Neural cell (in vitro differentiated cells): Measurements from ENCODE around the gene DRAM2. TPM values are rescaled to one million over a fixed set of nuclear protein-coding genes. Genes with fewer than 3 reads are reported as not detected.

Experiments used
- H2AFZ ChIP-seq: fragments of 200-600, 300-800 bp; sonication (generic), shearing (Covaris generic); 2 replicates; pipeline ENCODE4 v1.6.0; 2014; ENCODE audit warnings: low read depth, mild to moderate bottlenecking, antibody characterized with exemption, low read length, moderate library complexity
- H3F3A ChIP-seq: fragments of 200-600 bp; shearing (Covaris generic); 2 replicates; pipeline ENCODE4 v1.6.1; 2016; ENCODE audit warnings: mild to moderate bottlenecking, moderate library complexity, mixed read lengths, antibody characterized with exemption, low read length; ENCODE audit not compliant: insufficient read depth, poor library complexity, severe bottlenecking
- H3K27ac ChIP-seq: fragments of 200-600, 300-800 bp; sonication (generic), shearing (Covaris generic); 2 replicates; pipeline ENCODE4 v1.5.1; 2014; ENCODE audit warnings: mild to moderate bottlenecking, low read length, moderate library complexity
- H3K27me3 ChIP-seq: fragments of 300-800, 200-600 bp; sonication (generic), shearing (Covaris generic); 2 replicates; pipeline ENCODE4 v1.6.0; 2014; ENCODE audit warnings: mild to moderate bottlenecking, low read depth, low read length, moderate library complexity; ENCODE audit not compliant: insufficient read depth
- H3K36me3 ChIP-seq: fragments of 300-800, 200-600 bp; sonication (generic), shearing (Covaris generic); 2 replicates; pipeline ENCODE4 v1.5.1; 2014; ENCODE audit warnings: mild to moderate bottlenecking, antibody characterized with exemption, low read length, moderate library complexity; ENCODE audit not compliant: insufficient read depth
- H3K4me2 ChIP-seq: fragments of 300-800, 200-600 bp; sonication (generic), shearing (Covaris generic); 2 replicates; pipeline ENCODE4 v1.6.0; 2014; ENCODE audit warnings: mild to moderate bottlenecking, low read length
- H3K4me3 ChIP-seq: fragments of 300-800, 200-600 bp; sonication (generic), shearing (Covaris generic); 2 replicates; pipeline ENCODE4 v1.5.1; 2014; ENCODE audit warnings: mild to moderate bottlenecking, low read length, moderate library complexity
- H3K79me2 ChIP-seq: fragments of 200-600 bp; shearing (Covaris generic); replicated peaks from 2 replicates; pipeline ENCODE4 v1.6.0; 2014; ENCODE audit warnings: mild to moderate bottlenecking, low read length, moderate library complexity; ENCODE audit not compliant: insufficient read depth
- H3K9ac ChIP-seq: fragments of 300-800, 200-600 bp; sonication (generic), shearing (Covaris generic); 2 replicates; pipeline ENCODE4 v1.6.1; 2016; ENCODE audit warnings: mild to moderate bottlenecking, low read length, mixed read lengths
- H3K9me2 ChIP-seq: fragments of 200-600 bp; shearing (Covaris generic); 2 replicates; pipeline ENCODE4 v1.6.1; 2016; ENCODE audit warnings: mild to moderate bottlenecking, low read length, mixed read lengths; ENCODE audit not compliant: insufficient read depth
- H3K9me3 ChIP-seq: fragments of 200-600, 300-800 bp; sonication (generic), shearing (Covaris generic); 2 replicates; pipeline ENCODE4 v1.6.1; 2016; ENCODE audit warnings: mild to moderate bottlenecking, mixed run types, low read length, moderate library complexity, mixed read lengths
- H4K20me1 ChIP-seq: fragments of 200-600 bp; shearing (Covaris generic); 2 replicates; pipeline ENCODE4 v1.6.1; 2016; ENCODE audit warnings: mild to moderate bottlenecking, mixed run types; ENCODE audit not compliant: insufficient read depth
- EP300 ChIP-seq: fragments of 450-650 bp; conservative IDR thresholded peaks from 2 replicates; pipeline ENCODE4 v1.6.1; 2014; ENCODE audit warnings: antibody characterized with exemption, mild to moderate bottlenecking, moderate library complexity; ENCODE audit not compliant: poor library complexity, severe bottlenecking
- EZH2 ChIP-seq: fragments of 200-600, 300-800 bp; shearing (Covaris generic), sonication (generic); IDR thresholded peaks from 2 replicates; pipeline ENCODE4 v1.6.1; 2014; ENCODE audit warnings: antibody characterized with exemption, low read length, borderline replicate concordance, mild to moderate bottlenecking; ENCODE audit not compliant: insufficient read depth, poor library complexity, severe bottlenecking
- MXI1 ChIP-seq: fragments of 450-650 bp; conservative IDR thresholded peaks from 2 replicates; pipeline ENCODE4 v1.6.1; 2014; ENCODE audit warnings: antibody characterized with exemption, mild to moderate bottlenecking; ENCODE audit not compliant: poor library complexity, severe bottlenecking
- POLR2AphosphoS5 ChIP-seq: IDR thresholded peaks from 2 replicates; pipeline ENCODE4 v1.6.1; 2012
- RAD21 ChIP-seq: fragments of 450-650 bp; conservative IDR thresholded peaks from 2 replicates; pipeline ENCODE4 v1.6.1; 2014; ENCODE audit warnings: antibody characterized with exemption, mild to moderate bottlenecking, moderate library complexity
- SMC3 ChIP-seq: fragments of 450-650 bp; conservative IDR thresholded peaks from 2 replicates; pipeline ENCODE4 v1.6.1; 2014; ENCODE audit warnings: antibody characterized with exemption, mild to moderate bottlenecking, moderate library complexity; ENCODE audit not compliant: poor library complexity
- TAF1 ChIP-seq: IDR thresholded peaks from 2 replicates; pipeline ENCODE4 v1.6.1; 2012; ENCODE audit warnings: low read depth
- polyA plus RNA-seq: library from polyadenylated mRNA; depleted of rRNA; stranded (reverse); fragments of >200 nt; gene quantifications from 2 replicates; pipeline ENCODE4 v1.2.3, GENCODE V29; 2014
- TF ChIP-seq, protein P1 (sequence below): fragments of 450-650 bp; IDR thresholded peaks from 2 replicates; pipeline ENCODE4 v1.5.1; 2014; ENCODE audit warnings: antibody characterized with exemption, mild to moderate bottlenecking, moderate library complexity; ENCODE audit not compliant: poor library complexity, severe bottlenecking
- TF ChIP-seq, protein P2 (sequence below): IDR thresholded peaks from 2 replicates; pipeline ENCODE4 v1.6.1; 2012; ENCODE audit warnings: borderline replicate concordance

The DRAM2 gene
- polyA plus RNA-seq, 1 donor from 2014 or later: 71.0 TPM

DNA sequence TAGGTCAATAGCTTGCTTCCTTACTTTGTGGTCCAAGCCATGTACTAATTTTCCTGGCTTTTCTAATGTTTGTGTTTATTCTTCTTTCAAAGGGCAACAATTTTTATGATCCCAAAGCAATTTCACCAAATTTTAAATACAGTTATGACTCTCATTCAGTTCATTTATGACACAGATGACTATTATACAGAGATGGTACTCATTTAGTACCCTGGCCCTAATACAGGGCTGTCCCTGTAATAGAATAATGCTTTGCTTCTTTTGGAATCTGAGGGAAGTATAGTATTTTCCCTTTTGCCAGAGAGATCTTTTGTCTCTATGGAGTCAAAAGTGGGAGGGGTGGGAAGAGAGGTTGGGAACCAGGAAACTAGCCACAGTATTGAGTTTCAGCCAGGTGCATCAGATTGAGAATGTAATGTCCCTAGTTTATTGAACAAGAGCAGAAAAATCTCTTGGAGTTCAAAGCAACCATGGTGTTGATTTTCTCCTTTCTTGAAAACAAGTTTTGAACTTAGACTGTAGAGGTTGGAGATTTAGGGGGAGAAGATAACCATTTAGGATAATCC, 40.2 kb upstream of the DRAM2 start:
- Histone ChIP-seq H3K9me2 (no peaks in the 10 kb centered on the region), H3K27me3 (no peaks in the 10 kb centered on the region), H3K36me3 (peaks cover 6% of the 10 kb centered on the region), H2AFZ (no peak overlapping the region), H3K4me3 (no peak overlapping the region), H3K27ac (no peak overlapping the region), H3K4me2 (no peak overlapping the region), H3K9ac (no peak overlapping the region), H3F3A (no peaks in the 10 kb centered on the region), H3K79me2 (no peaks in the 10 kb centered on the region), H3K9me3 (no peaks in the 10 kb centered on the region), H4K20me1 (no peaks in the 10 kb centered on the region)
- TF ChIP-seq EZH2 (no peak), MXI1 (no peak), TAF1 (no peak), SMC3 (no peak), EP300 (no peak), POLR2AphosphoS5 (no peak), RAD21 (no peak)
- TF ChIP-seq, protein P1, sequence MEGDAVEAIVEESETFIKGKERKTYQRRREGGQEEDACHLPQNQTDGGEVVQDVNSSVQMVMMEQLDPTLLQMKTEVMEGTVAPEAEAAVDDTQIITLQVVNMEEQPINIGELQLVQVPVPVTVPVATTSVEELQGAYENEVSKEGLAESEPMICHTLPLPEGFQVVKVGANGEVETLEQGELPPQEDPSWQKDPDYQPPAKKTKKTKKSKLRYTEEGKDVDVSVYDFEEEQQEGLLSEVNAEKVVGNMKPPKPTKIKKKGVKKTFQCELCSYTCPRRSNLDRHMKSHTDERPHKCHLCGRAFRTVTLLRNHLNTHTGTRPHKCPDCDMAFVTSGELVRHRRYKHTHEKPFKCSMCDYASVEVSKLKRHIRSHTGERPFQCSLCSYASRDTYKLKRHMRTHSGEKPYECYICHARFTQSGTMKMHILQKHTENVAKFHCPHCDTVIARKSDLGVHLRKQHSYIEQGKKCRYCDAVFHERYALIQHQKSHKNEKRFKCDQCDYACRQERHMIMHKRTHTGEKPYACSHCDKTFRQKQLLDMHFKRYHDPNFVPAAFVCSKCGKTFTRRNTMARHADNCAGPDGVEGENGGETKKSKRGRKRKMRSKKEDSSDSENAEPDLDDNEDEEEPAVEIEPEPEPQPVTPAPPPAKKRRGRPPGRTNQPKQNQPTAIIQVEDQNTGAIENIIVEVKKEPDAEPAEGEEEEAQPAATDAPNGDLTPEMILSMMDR: no peak
- TF ChIP-seq, protein P2, sequence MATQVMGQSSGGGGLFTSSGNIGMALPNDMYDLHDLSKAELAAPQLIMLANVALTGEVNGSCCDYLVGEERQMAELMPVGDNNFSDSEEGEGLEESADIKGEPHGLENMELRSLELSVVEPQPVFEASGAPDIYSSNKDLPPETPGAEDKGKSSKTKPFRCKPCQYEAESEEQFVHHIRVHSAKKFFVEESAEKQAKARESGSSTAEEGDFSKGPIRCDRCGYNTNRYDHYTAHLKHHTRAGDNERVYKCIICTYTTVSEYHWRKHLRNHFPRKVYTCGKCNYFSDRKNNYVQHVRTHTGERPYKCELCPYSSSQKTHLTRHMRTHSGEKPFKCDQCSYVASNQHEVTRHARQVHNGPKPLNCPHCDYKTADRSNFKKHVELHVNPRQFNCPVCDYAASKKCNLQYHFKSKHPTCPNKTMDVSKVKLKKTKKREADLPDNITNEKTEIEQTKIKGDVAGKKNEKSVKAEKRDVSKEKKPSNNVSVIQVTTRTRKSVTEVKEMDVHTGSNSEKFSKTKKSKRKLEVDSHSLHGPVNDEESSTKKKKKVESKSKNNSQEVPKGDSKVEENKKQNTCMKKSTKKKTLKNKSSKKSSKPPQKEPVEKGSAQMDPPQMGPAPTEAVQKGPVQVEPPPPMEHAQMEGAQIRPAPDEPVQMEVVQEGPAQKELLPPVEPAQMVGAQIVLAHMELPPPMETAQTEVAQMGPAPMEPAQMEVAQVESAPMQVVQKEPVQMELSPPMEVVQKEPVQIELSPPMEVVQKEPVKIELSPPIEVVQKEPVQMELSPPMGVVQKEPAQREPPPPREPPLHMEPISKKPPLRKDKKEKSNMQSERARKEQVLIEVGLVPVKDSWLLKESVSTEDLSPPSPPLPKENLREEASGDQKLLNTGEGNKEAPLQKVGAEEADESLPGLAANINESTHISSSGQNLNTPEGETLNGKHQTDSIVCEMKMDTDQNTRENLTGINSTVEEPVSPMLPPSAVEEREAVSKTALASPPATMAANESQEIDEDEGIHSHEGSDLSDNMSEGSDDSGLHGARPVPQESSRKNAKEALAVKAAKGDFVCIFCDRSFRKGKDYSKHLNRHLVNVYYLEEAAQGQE: no peak

DNA sequence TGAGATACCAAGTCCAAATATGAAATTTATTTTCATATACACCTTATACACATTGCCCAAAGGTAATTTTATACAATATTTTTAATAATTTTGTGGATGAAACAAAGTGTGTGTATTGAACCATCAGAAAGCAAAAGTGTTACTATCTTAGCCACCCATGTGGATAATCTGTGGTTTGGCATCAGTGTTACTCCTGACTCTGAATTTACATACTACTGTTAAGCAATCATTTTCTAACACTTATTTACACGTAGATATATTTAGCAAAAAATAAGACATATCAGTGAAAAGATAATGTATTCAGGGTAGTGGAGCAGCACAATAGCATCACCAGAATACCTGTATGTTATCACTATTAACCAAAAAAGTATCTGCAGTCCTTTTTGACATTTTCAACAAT, 36.8 kb upstream of the DRAM2 start:
- Histone ChIP-seq H2AFZ (no peak overlapping the region), H3K36me3 (no peaks in the 10 kb centered on the region), H3K9me3 (no peaks in the 10 kb centered on the region), H3K27ac (no peak overlapping the region), H3K27me3 (no peaks in the 10 kb centered on the region), H3K79me2 (no peaks in the 10 kb centered on the region), H3F3A (no peaks in the 10 kb centered on the region), H3K9ac (no peak overlapping the region), H4K20me1 (no peaks in the 10 kb centered on the region), H3K9me2 (no peaks in the 10 kb centered on the region), H3K4me2 (no peak overlapping the region), H3K4me3 (no peak overlapping the region)
- TF ChIP-seq EZH2 (no peak), MXI1 (no peak), SMC3 (no peak), POLR2AphosphoS5 (no peak), EP300 (no peak), RAD21 (no peak), TAF1 (no peak)
- TF ChIP-seq, protein P1: no peak
- TF ChIP-seq, protein P2: no peak
